ENCODE measurements around the gene CCDC136.

The CCDC136 gene

DNA sequence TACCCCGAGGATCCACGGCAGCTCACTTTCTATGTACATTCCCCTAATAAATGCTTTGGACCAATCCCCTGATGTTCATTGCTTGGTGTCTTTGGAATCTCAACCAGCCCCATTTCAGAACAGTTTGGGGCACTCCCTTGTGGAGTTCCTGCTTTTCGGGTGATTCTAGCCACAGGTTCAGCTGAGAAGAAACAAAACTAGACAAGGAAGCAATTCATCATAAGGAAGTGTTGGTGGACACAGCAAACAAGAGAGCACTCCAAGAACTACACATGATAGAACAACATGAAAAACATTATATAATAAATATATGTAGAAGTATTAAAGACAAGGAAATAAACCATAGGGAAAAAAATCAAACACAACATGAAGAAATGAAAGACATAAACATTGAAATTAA, 6.0 kb upstream of the CCDC136 start:
- no peak for TF ChIP-seq CTCF (IDR thresholded peaks at IDR 0.05; ENCODE audit: extremely low read depth, insufficient read depth, missing control alignments)
- in situ Hi-C loops (cut with MboI; ENCODE audit: low pct_unique_long_range_greater_than_20kb, low sequenced_read_pairs, unreplicated experiment), result no loop called here
- no peak for DNase-seq (ENCODE audit: low spot score)

DNA sequence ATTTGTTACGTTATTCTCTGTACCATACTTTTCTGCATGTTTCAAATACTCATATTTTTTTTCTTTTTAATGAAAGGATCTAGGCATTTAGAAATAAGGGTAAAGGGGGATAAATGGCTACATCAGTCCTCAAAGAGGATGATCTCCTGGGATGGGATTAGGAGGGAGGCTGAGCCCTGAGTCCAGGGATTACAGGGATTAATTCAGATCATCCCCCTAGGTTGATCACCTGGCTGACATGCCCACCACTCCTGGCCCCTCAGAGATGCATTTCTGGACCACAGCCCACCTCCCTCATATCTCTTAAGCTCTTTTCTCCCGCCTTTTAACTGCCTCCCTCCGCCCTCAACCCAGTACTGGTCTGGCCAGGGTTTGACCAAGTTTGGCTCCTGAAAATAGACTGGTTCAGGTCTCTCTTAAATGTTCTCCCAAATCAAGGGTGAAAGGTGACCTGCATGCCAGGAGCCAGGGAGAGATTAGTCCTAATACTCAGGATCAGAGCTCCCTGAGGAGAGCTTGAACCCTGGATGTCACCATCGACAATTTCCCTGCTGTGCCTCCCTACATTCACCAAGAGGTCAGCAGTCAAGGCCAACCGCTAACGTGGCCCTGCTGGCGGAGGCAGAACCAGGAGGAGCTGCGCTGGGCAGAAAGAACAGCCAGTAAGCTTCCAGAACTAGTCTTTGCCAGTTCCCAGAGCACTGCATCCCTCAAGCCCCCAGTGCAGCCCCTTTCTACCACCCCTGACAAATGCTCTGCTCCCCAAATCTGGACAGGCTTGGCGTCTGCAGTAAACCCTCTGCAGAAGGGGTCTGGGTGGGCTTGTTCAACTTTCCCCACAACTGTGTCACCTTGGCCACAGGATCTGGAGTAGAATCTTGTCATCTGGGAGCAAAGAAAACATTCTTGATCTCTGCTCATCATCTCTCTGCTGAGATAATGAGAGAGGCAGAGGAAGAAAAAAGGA, 3.0 kb upstream of the CCDC136 start:
- no peak for DNase-seq (ENCODE audit: low spot score)
- in situ Hi-C loops (cut with MboI; ENCODE audit: low pct_unique_long_range_greater_than_20kb, low sequenced_read_pairs, unreplicated experiment), result no loop called here
- no peak for TF ChIP-seq CTCF (IDR thresholded peaks at IDR 0.05; ENCODE audit: extremely low read depth, insufficient read depth, missing control alignments)

DNA sequence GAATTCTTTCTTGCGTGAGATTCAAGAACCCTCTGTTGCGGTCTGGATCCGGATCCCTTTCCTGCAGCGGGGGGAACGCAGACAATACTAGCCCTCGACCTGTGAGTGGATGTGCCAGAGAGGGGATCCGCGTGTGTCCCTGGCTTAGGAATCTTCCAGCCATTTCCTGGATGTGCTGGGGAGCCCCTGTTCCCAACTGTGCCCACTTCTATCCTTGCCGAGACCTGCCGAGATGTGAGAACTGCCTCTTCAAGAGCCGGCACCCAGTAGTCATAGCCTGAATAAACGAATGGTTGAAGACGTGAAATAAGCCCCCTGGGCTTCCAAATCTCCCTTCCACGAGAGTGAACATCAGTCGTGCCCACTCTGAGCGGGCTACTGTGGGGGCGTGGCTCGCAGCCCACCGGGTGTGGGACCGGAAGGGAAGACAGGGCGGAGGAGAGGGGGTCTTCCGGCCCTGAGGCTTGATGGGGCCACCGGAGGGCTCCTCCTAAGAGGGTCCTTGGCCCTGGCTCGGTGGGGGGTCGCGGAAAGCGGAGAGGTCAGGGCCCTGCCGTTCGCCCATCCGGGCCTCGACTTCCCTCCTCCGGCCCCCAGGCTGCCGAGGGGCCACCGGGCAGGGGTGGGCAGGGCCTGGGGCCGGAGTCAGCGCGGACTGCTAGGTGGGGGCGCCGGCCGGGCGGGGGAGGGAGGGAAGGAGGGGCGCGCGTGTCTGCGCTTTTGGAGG, 1.3 kb upstream of the CCDC136 start:
- TF ChIP-seq CTCF (IDR thresholded peaks at IDR 0.05; ENCODE audit: extremely low read depth, insufficient read depth, missing control alignments), result no peak
- peak; percentile 23 for DNase-seq (ENCODE audit: low spot score)
- in situ Hi-C loops (cut with MboI; ENCODE audit: low pct_unique_long_range_greater_than_20kb, low sequenced_read_pairs, unreplicated experiment), result no loop called here

DNA sequence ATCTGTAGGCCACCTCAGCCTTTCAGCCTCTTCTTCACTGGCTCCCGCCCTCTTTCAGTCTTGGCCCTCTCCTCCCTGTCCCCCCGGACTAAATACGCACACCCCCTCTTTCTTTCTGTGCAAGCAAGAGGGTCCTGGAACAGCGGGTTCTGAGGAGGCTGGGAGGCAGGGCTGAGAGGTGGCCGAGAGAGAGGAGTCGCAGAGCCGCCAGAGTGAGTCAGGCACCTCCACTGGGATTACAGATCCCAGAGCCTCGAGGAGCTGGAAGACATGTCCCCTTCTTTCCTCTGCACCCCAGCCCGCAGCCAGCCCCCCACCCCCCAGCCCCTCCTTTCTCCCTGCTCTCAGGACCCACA, 182 bp downstream of the CCDC136 start:
- peak; percentile 30 for DNase-seq (ENCODE audit: low spot score)
- in situ Hi-C loops (cut with MboI; ENCODE audit: low pct_unique_long_range_greater_than_20kb, low sequenced_read_pairs, unreplicated experiment), result no loop called here

DNA sequence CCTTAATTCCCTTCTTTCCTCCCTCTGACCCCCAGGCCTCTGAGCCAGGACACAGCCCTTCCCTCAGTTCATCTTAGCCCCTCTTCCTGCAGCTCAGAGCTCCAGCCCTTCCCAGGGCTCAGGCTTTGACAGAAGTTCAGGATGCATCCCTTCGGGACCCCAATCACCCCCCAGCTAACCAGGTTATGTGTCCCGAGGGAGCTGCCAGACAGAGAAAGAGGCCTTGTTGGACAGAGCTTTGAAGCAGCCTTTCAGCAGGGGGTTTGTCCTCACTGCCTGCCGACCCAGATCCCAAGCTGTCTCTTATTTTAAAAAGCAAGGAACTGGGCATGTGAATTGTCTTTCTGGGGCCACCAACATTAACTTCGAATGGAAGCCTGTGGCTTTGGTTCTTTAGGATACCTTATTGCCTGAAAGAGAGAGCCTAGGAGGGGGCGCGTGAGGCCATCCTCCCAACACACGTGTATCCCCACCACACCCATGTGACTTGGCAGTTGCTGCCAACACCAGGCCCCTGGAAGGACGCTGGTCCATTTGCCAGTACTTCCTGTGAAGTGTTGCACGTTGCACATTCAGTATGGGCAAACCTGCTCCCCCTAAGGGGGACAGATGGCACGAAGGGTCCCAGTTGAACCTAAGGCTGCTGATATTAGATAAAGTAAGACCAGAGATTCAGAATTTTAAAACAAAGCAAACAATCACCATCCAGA, 858 bp downstream of the CCDC136 start:
- in situ Hi-C loops (cut with MboI; ENCODE audit: low pct_unique_long_range_greater_than_20kb, low sequenced_read_pairs, unreplicated experiment), result no loop called here
- no peak for TF ChIP-seq CTCF (IDR thresholded peaks at IDR 0.05; ENCODE audit: extremely low read depth, insufficient read depth, missing control alignments)
- no peak for DNase-seq (ENCODE audit: low spot score)

More for the DNA sequence above, 182 bp downstream of the CCDC136 start:
- no peak for TF ChIP-seq CTCF (IDR thresholded peaks at IDR 0.05; ENCODE audit: extremely low read depth, insufficient read depth, missing control alignments)

DNA sequence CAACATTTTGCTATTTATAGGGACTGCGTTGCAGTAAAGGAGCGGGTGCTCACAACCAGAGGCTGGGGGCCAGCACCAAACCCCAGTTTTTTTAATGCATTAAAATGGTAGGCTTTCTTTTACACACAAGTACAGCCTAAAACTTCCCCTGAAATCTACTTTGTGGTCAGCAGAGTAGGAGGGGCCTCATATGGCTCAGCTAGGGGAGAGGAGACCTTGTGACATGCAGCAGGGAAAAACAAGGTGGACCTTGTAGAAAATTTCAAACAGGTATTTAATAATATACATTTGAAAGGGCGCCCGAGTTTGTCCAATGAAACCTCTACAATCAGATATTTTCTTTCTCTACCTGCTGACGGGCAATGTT, 1.4 kb downstream of the CCDC136 start:
- no peak for TF ChIP-seq CTCF (IDR thresholded peaks at IDR 0.05; ENCODE audit: extremely low read depth, insufficient read depth, missing control alignments)
- in situ Hi-C loops (cut with MboI; ENCODE audit: low pct_unique_long_range_greater_than_20kb, low sequenced_read_pairs, unreplicated experiment), result no loop called here

More for the DNA sequence above, 1.4 kb downstream of the CCDC136 start:
- DNase-seq (ENCODE audit: low spot score), result peak; percentile 22
